Fibroblast of skin of left quadriceps (primary cell): ENCODE results near the gene RIMBP2.

Experiments
- DNase-seq, 2 experiments: peaks; one replicate each; pipeline ENCODE4 v3.0.0-alpha.2; 2013; ENCODE audit warnings: low read depth in 2 of 2

Gene RIMBP2

DNA sequence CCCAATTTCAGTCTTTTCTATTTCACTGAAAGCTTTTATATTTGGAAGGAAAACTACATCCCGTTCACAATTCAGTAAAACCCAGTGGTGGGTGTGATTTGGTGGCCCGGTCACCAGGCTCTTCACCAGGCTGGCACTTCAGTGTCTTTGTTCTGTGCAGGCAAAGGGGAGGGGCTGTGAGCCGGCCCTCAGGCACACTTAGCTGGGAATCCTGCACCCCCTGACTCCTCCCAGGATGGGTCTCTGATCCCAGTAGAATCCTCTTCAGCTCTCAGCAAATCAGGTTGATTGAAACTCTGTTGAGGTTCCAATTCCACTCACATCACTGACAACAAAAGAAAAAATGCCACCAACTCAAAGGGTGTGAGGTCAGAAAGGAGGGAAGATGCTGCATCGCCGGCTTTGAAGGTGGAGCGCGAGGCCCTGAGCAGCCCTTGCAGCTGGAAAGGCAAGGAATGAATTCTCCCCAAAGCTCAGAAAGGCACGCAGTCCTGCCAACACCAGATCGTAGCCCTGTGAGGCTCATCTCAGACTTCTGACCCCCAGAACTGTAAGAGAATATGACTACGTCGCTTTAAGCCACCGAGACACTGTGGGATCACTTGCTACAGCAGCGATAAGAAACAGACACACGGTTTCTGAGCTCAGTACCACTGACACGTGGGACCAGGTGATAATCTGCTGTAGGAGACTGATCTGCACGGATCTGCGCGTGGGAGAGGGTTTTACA is 211.8 kb downstream of the RIMBP2 start:
- DNase-seq: no peak

DNA sequence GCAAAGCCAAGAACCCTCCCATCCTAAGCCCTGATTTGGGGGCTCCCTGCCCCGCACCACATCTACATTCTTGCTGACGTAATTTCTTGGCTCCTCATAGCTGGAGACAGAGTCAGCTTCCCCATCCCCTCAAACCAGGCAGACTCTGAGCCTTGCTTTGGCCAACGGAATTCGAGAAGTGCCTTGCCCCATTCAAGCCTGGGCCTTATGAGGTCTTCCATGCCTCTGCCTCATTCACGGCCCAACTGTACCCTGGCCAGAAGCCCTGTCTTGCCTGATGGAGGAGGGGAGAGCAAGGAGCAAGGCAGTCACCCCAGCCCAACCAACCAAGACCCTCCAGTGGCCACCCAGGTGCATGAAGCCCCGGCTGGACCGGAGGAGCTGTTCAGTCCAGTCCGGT is 214.3 kb downstream of the RIMBP2 start:
- no peak for DNase-seq

GRCh38 chr12:130500835-130501330 is 215.2 kb downstream of the RIMBP2 start:
- no peak for DNase-seq

DNA sequence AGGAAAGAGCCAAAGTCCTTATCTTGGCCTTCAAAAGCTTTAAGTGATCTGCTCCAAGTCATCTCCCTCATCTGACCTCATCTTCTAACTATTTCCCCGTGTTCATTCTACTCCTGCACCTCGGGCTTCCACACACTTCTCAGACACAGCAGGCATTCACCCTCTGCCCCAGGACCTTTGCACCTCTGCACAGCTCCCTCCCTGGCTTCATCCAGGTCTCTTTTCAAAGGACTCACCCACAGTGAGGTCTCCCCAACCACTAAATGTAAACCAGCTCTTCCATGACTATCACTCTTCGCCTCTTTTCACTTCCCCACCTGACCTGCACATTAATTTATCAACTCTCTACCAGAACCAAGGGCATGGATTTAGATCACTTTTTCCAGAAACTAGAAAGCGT is 216.6 kb downstream of the RIMBP2 start:
- DNase-seq: no peak

- no peak for DNase-seq
These were observed 217.3 kb downstream of the RIMBP2 start for GRCh38 chr12:130498589-130499385.

DNA sequence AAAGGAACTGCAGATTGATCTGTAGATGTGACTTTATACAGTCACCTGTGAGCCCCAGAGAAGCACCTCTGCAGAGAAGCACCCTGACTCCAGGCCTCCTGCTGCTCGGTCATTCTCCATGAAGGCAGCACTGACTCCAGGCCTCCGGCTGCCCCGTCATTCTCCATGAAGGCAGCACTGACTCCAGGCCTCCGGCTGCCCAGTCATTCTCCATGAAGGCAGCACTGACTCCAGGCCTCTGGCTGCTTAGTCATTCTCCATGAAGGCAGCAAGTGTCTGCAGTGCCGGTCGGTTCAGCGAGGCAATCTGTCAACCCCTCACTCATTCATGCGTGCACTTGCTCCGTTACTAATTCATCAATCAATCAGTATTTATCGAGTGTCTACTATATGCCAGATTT is 218.1 kb downstream of the RIMBP2 start:
- no peak for DNase-seq

DNA sequence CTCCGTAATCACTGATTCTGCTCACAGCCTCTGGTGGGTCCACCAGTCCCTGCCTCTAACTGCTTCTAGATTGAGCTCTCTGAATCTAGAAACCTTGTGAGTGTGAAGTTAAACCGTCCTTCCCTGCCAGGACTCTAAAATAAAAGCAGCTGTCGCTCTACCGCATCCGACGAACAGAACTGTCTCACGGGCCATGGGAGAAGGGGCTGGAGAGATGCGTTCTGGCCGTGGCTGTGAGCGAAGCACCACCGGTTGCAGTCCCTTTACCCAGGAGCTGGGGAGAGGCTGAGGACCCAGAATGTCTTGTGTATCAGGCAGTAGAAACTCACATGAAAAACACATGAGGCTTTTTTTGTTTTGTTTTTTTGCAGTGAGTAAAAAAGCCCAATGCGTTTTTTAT is 218.8 kb downstream of the RIMBP2 start:
- DNase-seq: no peak

- no peak for DNase-seq
These were observed 219.5 kb downstream of the RIMBP2 start for GRCh38 chr12:130496516-130497120.

DNA sequence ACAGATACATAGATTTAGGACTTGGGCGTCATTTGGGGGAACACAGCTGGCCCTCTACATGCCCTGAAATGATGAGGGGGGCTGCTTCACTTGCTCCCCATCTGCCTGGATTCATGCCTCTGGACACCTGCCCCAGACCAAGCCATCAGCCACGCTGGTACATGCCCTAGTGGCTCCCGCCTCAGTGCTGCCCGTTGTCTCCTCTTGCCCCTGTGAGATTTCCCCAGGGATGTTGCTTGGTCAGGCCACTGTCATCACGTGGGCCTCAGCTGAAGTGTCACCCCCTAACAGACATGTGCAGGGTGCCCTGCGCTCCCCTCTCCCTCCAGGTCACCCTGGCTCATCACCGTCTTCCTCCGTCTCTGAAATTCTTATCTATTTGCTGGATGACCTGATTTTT is 220.9 kb downstream of the RIMBP2 start:
- DNase-seq: no peak

DNA sequence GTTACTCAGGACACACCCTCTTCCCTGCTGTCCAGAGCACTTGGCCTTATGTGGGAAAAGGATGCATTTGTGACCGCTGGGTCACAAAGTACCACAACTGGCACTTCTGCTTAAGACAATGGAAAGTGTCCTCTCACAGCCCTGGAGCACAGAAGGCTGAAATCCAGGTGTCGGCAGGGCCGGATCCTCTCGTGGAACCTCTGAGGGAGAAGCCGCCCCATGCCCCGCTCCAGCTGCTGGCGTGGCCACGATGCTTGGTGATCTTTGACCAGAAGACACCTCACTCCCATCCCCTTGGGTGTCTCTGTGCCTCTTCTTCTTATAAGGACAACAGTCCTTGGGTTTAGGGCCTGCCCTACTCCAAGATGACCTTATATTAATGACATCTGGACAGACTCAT is 221.4 kb downstream of the RIMBP2 start:
- no peak for DNase-seq

DNA sequence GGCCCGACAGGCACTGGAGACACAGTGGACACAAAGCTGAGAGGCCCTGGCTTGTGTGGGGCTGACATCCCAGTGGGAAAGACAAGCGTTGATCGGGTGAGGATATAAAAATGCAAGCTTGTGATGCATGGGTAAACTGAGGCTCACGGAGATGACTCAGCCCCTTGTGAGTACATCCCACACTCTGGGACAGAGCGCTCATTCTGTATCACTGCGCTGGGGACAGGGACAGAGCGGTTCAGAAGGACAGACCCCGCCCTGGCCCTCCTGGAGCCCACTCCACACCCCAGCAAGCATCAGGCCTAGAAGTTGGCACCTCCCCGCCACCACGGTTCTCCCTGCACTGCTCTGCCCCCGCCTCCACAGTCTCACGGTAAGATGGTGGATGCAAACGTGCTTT is 222.1 kb downstream of the RIMBP2 start:
- no peak for DNase-seq

- DNase-seq: no peak
These were observed 224.4 kb downstream of the RIMBP2 start for GRCh38 chr12:130491421-130492357.

DNA sequence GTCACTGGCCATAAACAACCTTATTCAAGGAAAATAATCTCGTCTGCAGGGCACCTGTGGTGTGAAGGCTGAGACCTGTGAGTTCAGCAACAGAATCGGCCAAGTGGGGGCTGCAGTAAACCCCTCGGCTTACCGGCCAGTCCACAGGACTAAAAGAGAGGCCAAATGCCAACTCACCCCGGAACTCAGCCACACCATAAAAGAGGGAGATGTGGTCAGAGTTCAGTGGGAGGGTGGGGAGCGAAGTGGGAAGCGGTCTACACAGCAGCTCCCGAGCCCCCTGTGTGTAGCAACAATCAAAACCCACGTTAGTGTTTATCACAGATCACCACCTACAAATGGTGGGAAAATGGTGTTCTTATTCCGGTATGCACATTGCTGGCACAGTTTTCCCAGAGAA is 225.4 kb downstream of the RIMBP2 start:
- DNase-seq: no peak

DNA sequence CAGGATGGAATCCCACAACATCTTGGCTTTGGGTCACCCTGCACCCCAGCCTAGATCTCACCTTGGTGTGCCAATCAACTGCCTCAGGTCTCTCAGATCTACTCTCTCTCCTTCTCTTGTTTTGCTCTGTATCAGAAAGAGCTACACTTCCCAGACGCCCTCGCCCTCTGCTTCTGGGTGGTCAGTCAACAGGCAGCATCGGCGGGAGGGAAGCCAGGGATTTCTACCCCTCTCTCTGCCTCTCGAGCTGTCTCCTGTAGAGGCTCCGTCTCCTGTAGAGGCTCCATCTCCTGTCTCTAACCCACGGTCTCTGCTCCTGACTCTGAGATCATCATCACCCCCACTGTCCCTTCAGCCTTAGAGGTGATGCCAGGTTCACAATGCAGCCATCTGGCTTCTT is 226.8 kb downstream of the RIMBP2 start:
- no peak for DNase-seq

DNA sequence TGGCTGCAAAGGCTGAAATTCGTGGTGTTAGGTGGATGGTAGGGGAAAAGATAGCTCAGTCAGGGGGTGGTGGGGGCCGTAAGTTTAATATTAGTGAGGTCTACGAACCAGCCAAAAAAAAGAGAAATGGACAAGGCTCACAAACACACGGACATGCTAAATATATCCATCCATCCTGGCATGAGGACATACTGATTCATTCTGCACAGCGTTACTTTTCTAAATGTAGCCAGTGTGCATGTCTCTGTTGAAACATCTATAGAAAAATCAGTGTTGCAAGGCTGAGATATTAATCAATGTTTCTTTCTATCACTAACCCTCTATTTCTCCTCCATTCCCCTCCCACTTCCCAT is 227.8 kb downstream of the RIMBP2 start:
- no peak for DNase-seq

DNA sequence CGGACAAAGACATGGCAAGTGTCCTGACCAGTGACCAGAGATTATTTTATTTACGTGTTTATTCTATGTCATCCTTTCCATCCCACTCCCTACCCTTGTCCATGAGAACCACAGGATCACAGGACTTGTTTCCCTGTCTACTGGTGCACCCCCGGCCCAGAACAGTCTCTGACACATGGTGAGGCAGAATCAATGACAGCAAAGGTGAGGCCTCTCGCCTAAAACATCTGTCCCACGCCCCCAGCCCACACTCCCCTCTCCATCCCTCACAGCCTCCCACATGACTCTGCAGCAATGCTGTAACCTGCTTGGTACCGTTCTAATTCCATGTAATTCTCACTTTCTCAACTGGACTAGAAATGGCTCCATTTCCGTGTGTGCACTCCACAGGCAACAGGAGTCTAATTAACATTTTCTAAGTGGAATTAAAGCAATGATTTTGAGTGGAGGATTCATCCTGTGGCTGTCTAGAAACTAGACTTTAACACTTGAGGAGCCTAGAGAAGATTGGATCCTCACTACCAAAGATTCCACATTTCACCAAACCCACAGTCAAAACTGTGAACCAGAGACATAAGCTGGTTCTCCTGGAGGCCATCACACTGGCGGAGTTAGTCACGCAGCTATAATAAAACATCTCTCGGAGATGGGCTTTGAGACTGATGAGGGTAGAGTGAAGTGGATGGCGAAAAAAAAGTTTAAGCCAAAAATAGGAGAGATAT is 228.3 kb downstream of the RIMBP2 start:
- DNase-seq: no peak

DNA sequence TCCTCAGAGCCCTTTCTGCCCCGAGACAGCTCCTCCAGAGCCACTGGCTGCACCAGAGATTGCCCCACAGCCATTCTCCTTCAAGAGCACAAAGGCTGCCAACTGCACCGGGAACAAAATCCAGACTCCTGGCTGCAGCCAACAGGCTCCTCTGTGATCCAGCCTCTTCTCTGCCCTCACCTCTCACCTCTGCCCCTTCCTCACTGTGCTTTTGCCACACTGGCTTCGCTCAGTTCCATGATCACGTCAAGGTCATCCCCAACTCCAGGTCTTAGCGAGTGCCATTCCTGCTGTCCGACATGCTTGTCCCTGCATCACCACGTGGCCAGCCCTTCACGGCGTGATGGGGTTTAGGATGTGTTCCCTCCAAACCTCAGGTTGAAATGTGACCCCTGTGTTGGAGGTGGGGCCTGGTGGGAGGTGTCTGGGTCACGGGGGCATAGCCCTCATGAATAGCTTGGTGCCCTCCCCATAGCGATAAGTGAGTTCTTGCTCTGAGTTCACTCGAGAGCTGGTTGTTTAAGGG is 229.1 kb downstream of the RIMBP2 start:
- no peak for DNase-seq

GRCh38 chr12:130486146-130486435 is 230.0 kb downstream of the RIMBP2 start:
- no peak for DNase-seq

- DNase-seq: no peak
These were observed 230.6 kb downstream of the RIMBP2 start for GRCh38 chr12:130485291-130486145.

DNA sequence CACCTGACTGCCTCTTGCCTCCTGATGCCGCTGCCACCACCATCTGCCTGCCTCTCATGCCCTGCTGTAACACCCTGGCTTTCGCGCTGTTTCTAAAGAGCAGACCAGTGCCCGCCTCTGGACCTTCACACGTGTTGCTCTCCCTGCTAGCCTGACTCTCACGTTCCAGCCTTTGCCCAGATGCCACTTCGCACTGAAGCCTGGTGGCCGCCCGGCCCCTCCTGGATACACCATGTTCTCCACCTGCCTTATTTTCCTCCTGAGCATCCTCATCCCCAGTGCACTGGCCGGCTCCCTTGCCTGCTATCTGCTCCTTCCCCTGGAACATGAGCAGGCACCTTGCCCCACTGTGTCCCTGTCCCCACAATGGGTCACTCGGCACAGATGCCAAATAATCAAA is 231.9 kb downstream of the RIMBP2 start:
- DNase-seq: no peak
